DMS79 (cell line): ENCODE measurements around the gene ADIPOQ.
"Not testable (repeated sequence)": the region's sequence is repeated elsewhere in the genome, so short reads cannot be mapped to it uniquely, and the experiment has no call there.

Experiments
- DNase-seq: peaks from one replicate; lab custom pipeline; 2025; lab: John Stamatoyannopoulos, UW

ADIPOQ gene

GRCh38 chr3:186826410-186826975, 16.0 kb upstream of the ADIPOQ start:
- DNase-seq, result no peak

GRCh38 chr3:186826976-186827857, 15.3 kb upstream of the ADIPOQ start:
- DNase-seq, result peak; percentile 64

GRCh38 chr3:186828340-186828739, 14.2 kb upstream of the ADIPOQ start:
- DNase-seq, result no peak

GRCh38 chr3:186831798-186832197, 10.7 kb upstream of the ADIPOQ start:
- no peak for DNase-seq

- no peak for DNase-seq
Observed at GRCh38 chr3:186832276-186832675, 10.2 kb upstream of the ADIPOQ start.

- DNase-seq, result no peak
Observed at GRCh38 chr3:186839874-186840641, 2.5 kb upstream of the ADIPOQ start.

GRCh38 chr3:186841620-186842019, 890 bp upstream of the ADIPOQ start:
- no peak for DNase-seq

- DNase-seq, result no peak
Observed at GRCh38 chr3:186843039-186843432, 526 bp downstream of the ADIPOQ start.

- no peak for DNase-seq
Observed at GRCh38 chr3:186844908-186845307, 2.4 kb downstream of the ADIPOQ start.

- no peak for DNase-seq
Observed at GRCh38 chr3:186845756-186846155, 3.2 kb downstream of the ADIPOQ start.

- no peak for DNase-seq
Observed at GRCh38 chr3:186847437-186847836, 4.9 kb downstream of the ADIPOQ start.

- peak; percentile 23 for DNase-seq
Observed at GRCh38 chr3:186849374-186849975, 7.0 kb downstream of the ADIPOQ start.

- not testable (repeated sequence) for DNase-seq
Observed at GRCh38 chr3:186851835-186852234, 9.3 kb downstream of the ADIPOQ start.

- no peak for DNase-seq
Observed at GRCh38 chr3:186852994-186853393, 10.5 kb downstream of the ADIPOQ start.

GRCh38 chr3:186854146-186854545, 11.6 kb downstream of the ADIPOQ start:
- DNase-seq, result no peak

GRCh38 chr3:186854954-186855353, 12.4 kb downstream of the ADIPOQ start:
- no peak for DNase-seq

GRCh38 chr3:186857743-186858142, 15.2 kb downstream of the ADIPOQ start:
- DNase-seq, result no peak

GRCh38 chr3:186865215-186865853, 22.8 kb downstream of the ADIPOQ start:
- not testable (repeated sequence) for DNase-seq

GRCh38 chr3:186866095-186866494, 23.6 kb downstream of the ADIPOQ start:
- not testable (repeated sequence) for DNase-seq

GRCh38 chr3:186869253-186870100, 27.0 kb downstream of the ADIPOQ start:
- no peak for DNase-seq
